Lung (tissue), 12 donors: ENCODE data around the gene EXOC2. TPM values are rescaled to one million over a fixed set of nuclear protein-coding genes. Genes with fewer than 3 reads are reported as not detected.
"Not testable (repeated sequence)": the region's sequence is repeated elsewhere in the genome, so short reads cannot be mapped to it uniquely, and the experiment has no call there.

ENCODE experiments used
- ATAC-seq: fragments of 200-7000 bp; cut with Tn5 transposase; one replicate; pipeline ENCODE4 v1.9.1; 2020; ENCODE audit warnings: moderate number of reproducible peaks; ENCODE audit not compliant: insufficient read depth, low FRiP score
- DNase-seq, 3 donors: peaks; one replicate each; pipeline ENCODE4 v3.0.0-alpha.2; 2013 to 2017
- H3K27ac ChIP-seq, 2 donors: one replicate each; pipeline ENCODE4 v1.5.1; 2013; ENCODE audit warnings: mild to moderate bottlenecking in 2 of 2, moderate library complexity in 2 of 2, control low read depth in 1 of 2, inconsistent platforms in 1 of 2, low read depth in 1 of 2, low read length in 1 of 2
- H3K27me3 ChIP-seq, 3 donors: one replicate each; pipeline ENCODE4 v1.5.1; 2013; ENCODE audit warnings: low read length in 2 of 3; ENCODE audit not compliant: control insufficient read depth in 3 of 3, insufficient read depth in 3 of 3
- H3K36me3 ChIP-seq, 4 donors: one replicate each; pipeline ENCODE4 v1.5.1; 2013; ENCODE audit warnings: low read length in 4 of 4, mild to moderate bottlenecking in 1 of 4, moderate library complexity in 1 of 4; ENCODE audit not compliant: control insufficient read depth in 4 of 4, insufficient read depth in 4 of 4
- H3K4me1 ChIP-seq, 5 donors: one replicate each; pipeline ENCODE4 v1.5.1; 2013; ENCODE audit warnings: low read length in 5 of 5, mild to moderate bottlenecking in 2 of 5, moderate library complexity in 1 of 5; ENCODE audit not compliant: control insufficient read depth in 5 of 5, insufficient read depth in 5 of 5
- H3K4me3 ChIP-seq: one replicate; pipeline ENCODE4 v1.5.1; 2013; ENCODE audit warnings: mild to moderate bottlenecking, control low read depth, moderate library complexity
- H3K9ac ChIP-seq, 2 donors: one replicate each; pipeline ENCODE4 v1.5.1; 2013; ENCODE audit warnings: low read length in 2 of 2, control low read depth in 1 of 2; ENCODE audit not compliant: insufficient read depth in 1 of 2
- H3K9me3 ChIP-seq, 4 donors: one replicate each; pipeline ENCODE4 v1.5.1; 2013; ENCODE audit warnings: low read length in 3 of 4, mild to moderate bottlenecking in 1 of 4, moderate library complexity in 1 of 4; ENCODE audit not compliant: control insufficient read depth in 4 of 4, insufficient read depth in 3 of 4
- WGBS, 2 donors: extraction: QIAGEN DNeasy Blood & Tissue Kit; methylation state at CpG; one replicate each; pipeline ENCODE4 v1.1.7; 2013; 5-methylcytosine and 5-hydroxymethylcytosine counted together
- polyA plus RNA-seq, 2 donors: library from polyadenylated mRNA; stranded (reverse); fragments of 200-250 nt; gene quantifications; one replicate each; pipeline ENCODE4 v1.2.1, GENCODE V29; 2013
- total RNA-seq, 2 donors: library from RNA; depleted of rRNA in 1 of 2; stranded (reverse); fragments of >200 nt in 1 of 2; gene quantifications; one replicate each; pipeline ENCODE4 v1.2.1, GENCODE V29; 2014 to 2021
- TF ChIP-seq, protein P1 (sequence below): IDR thresholded peaks from 2 replicates; pipeline ENCODE4 v1.5.1; 2012; ENCODE audit warnings: mild to moderate bottlenecking; ENCODE audit errors: control extremely low read depth, extremely low read depth
- donor health status: control.
- donor health status: control.
- donor health status: Bipolar disorder and iron deficiency.
- donor health status: healthy.
- donor health status: DM: yes; HTN: yes; CAD: no.

The EXOC2 gene
- total and polyA plus RNA-seq, 4 donors = 6.3 to 33.0 (median 12.8) TPM

DNA sequence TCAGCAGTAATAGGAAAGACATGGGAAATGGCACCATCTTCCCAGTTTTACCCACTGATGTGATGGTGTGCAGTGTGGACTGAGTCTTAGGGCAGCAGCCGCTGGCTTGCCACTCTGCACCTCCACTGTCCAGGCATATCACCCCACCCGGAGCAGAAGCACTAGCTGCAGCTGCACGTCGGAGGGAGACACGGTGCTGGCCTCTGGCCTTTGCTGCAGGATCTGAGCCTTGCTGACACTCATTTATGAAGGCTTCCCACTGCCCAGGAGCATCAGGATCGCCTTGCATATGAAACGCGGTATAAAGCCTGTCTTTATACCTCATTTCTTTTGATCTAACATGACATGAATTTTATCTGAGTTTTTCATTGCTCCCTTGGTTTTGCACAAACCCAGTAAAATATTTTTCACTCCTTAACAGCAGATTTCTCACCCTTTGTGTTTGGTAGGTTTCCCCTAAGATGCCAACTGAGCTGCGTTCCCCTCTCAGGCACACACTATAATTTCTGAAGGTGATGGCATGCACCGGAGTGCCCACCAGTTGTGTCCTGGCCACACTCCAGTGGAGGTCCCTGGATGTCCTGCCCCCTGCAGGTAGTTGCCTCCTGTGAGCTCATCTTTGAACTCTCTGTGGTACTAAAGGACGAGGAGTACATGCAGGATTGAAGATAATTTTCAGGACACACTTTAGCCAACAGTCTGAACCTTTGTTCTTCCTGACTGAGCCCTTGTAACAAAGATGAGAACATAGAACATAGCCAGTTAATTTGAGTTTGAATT is 9.0 kb upstream of the EXOC2 start:
- TF ChIP-seq, protein P1, sequence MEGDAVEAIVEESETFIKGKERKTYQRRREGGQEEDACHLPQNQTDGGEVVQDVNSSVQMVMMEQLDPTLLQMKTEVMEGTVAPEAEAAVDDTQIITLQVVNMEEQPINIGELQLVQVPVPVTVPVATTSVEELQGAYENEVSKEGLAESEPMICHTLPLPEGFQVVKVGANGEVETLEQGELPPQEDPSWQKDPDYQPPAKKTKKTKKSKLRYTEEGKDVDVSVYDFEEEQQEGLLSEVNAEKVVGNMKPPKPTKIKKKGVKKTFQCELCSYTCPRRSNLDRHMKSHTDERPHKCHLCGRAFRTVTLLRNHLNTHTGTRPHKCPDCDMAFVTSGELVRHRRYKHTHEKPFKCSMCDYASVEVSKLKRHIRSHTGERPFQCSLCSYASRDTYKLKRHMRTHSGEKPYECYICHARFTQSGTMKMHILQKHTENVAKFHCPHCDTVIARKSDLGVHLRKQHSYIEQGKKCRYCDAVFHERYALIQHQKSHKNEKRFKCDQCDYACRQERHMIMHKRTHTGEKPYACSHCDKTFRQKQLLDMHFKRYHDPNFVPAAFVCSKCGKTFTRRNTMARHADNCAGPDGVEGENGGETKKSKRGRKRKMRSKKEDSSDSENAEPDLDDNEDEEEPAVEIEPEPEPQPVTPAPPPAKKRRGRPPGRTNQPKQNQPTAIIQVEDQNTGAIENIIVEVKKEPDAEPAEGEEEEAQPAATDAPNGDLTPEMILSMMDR = no peak
- ATAC-seq (no peak), DNase-seq (no peak)
- no peak overlapping the region for H3K27ac ChIP-seq
- H3K4me1 ChIP-seq = peaks cover 0 to 44% (median 1%) of the 10 kb centered on the region in 5 donors
- no peaks in the 10 kb centered on the region for H3K9me3 ChIP-seq
- H3K4me3 ChIP-seq = no peak overlapping the region
- H3K9ac ChIP-seq = no peak overlapping the region
- no peaks in the 10 kb centered on the region for H3K27me3 ChIP-seq
- WGBS, 2 donors = 75 to 78% methylated on average over 11 of the region's 11 CpGs
- H3K36me3 ChIP-seq = no peaks in the 10 kb centered on the region

DNA sequence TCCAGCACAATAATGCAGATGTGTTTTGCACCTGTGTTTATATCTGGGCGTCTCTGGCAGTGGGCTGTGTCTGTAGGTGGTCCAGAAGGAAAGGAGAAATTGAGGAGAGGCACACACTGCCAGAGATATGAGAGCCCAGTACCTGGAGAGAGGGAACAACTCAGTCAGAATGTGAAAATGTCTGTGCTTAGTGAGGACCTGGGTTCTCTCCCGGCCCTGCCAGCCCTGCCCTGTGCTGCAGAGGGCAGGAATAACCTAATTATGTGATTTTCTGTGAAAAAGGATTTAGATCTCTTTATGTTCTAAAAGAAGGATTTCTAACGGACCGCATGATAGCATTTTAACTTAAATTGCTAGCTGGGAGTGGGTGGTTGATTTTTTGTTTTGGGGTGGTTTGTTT is 8.3 kb upstream of the EXOC2 start:
- no peak overlapping the region for H3K9ac ChIP-seq
- no peak overlapping the region for H3K4me3 ChIP-seq
- no peaks in the 10 kb centered on the region for H3K27me3 ChIP-seq
- no peak for ATAC-seq
- no peaks in the 10 kb centered on the region for H3K36me3 ChIP-seq
- peaks cover 0 to 44% (median 0%) of the 10 kb centered on the region in 5 donors for H3K4me1 ChIP-seq
- H3K27ac ChIP-seq = no peak overlapping the region
- DNase-seq = no peak
- TF ChIP-seq, protein P1 = no peak
- WGBS, 2 donors = 80 to 89% methylated on average over 4 of the region's 4 CpGs
- H3K9me3 ChIP-seq = no peaks in the 10 kb centered on the region

DNA sequence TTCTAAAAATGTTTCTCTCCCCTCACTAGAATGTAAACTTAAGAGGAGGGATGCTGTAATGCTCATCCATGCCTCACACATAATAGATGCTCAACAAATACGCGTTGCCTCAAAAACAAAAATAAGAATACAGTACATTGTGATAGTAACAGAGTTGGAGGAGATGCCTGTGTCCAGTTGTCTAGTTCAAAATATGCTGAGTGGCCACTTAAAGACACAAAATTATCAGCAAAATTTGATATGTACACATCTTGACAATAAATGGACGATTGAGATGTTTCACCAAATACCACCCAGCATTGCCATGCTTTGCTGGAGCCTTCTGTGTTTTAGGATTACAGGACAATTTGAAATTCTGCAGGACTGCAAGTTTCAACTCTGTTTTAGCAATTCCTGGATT is 7.6 kb upstream of the EXOC2 start:
- H3K27me3 ChIP-seq = no peaks in the 10 kb centered on the region
- WGBS, 2 donors = 91 to 94% methylated on average over 3 of the region's 3 CpGs
- ATAC-seq (no peak), DNase-seq (no peak)
- H3K4me1 ChIP-seq = peaks cover 0 to 44% (median 0%) of the 10 kb centered on the region in 5 donors
- H3K27ac ChIP-seq = no peak overlapping the region
- no peaks in the 10 kb centered on the region for H3K36me3 ChIP-seq
- H3K9me3 ChIP-seq = no peaks in the 10 kb centered on the region
- TF ChIP-seq, protein P1 = no peak
- H3K9ac ChIP-seq = no peak overlapping the region
- H3K4me3 ChIP-seq = no peak overlapping the region

DNA sequence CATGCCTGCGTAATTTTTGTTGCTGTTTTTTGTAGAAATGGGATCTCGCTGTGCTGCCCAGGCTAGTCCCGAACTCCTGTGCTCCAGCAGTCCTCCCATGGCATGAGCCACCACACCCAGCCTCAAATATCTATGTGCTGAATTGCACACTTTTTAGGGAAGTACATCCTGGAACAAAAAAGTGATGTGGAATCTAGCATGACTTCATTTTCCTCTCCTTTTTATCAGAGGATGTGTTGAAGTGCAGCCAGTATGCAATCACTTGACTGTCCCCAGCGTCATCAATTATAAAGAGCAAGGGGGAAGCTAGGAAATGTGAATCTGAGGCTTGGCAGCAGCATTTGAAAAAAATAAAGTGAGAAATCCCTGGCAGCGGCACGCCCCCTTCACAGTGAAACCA is 6.4 kb upstream of the EXOC2 start:
- Histone ChIP-seq H3K27me3 (no peaks in the 10 kb centered on the region), H3K27ac (no peak overlapping the region), H3K4me1 (peaks cover 0 to 36% (median 0%) of the 10 kb centered on the region in 5 donors), H3K9ac (no peak overlapping the region), H3K9me3 (no peaks in the 10 kb centered on the region), H3K36me3 (no peaks in the 10 kb centered on the region), H3K4me3 (no peak overlapping the region)
- DNase-seq (peak; percentile 36 to 71 (median 61)), ATAC-seq (no peak)
- 58 to 60% methylated on average over 6 of the region's 6 CpGs for WGBS, 2 donors
- TF ChIP-seq, protein P1 = no peak

DNA sequence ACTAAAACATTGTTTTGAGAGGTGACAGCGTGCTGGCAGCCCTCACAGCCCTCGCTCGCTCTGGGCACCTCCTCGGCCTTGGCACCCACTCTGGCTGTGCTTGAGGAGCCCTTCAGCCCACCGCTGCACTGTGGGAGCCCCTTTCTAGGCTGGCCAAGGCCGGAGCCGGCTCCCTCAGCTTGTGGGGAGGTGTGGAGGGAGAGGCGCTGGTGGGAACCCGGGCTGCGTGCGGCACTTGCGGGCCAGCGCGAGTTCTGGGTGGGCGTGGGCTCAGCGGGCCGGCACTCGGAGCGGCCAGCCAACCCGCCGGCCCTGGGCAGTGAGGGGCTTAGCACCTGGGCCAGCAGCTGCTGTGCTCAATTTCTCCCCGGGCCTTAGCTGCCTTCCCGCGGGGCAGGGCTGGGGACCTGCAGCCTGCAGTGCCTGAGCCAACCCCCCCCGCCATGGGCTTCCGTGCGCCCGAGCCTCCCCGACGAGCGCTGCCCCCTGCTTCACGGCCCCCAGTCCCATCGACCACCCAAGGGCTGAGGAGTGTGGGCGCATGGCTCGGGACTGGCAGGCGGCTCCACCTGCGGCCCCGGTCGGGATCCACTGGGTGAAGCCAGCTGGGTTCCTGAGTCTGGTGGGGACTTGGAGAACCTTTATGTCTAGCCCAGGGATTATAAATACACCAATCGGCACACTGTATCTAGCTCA is 1.6 kb upstream of the EXOC2 start:
- not testable (repeated sequence) for ATAC-seq, H3K4me3 ChIP-seq, H3K9me3 ChIP-seq, H3K27me3 ChIP-seq, H3K27ac ChIP-seq, H3K9ac ChIP-seq, H3K36me3 ChIP-seq, DNase-seq
- peaks cover 2 to 21% (median 5%) of the 10 kb centered on the region in 5 donors for H3K4me1 ChIP-seq
- WGBS, 2 donors = 98 to 99% methylated on average over 34 to 40 of the region's 40 CpGs
